Astrocyte of the cerebellum (primary cell): ENCODE measurements around the gene PLPPR5.

ENCODE experiments used
- DNase-seq: peaks from one replicate; pipeline ENCODE4 v3.0.0-alpha.2; 2011; ENCODE audit warnings: low read depth
- H3K4me3 ChIP-seq: 2 replicates; pipeline ENCODE4 v1.5.1; 2011; ENCODE audit warnings: mild to moderate bottlenecking, low read depth, low read length, moderate library complexity
- CTCF ChIP-seq: IDR thresholded peaks from 2 replicates; pipeline ENCODE4 v1.5.1; 2012; ENCODE audit warnings: low read length, low read depth, moderate library complexity, mild to moderate bottlenecking; ENCODE audit errors: missing control alignments
- in situ Hi-C: cut with HindIII; loops from 2 replicates; pipeline ENCODE4 v1.10.0; 2017; ENCODE audit warnings: low sequenced_read_pairs

Gene PLPPR5

GRCh38 chr1:98975113-98975512 is 29.5 kb downstream of the PLPPR5 start:
- in situ Hi-C loops: no loop called here
- H3K4me3 ChIP-seq: no peak overlapping the region
- no peak for TF ChIP-seq CTCF
- DNase-seq: no peak

- in situ Hi-C loops: no loop called here
- no peak for TF ChIP-seq CTCF
- DNase-seq: no peak
Observed at GRCh38 chr1:98969798-98970490, 34.7 kb downstream of the PLPPR5 start.

GRCh38 chr1:98967122-98967521 is 37.5 kb downstream of the PLPPR5 start:
- in situ Hi-C loops: no loop called here

More at GRCh38 chr1:98969798-98970490, 34.7 kb downstream of the PLPPR5 start:
- no peak overlapping the region for H3K4me3 ChIP-seq

GRCh38 chr1:98965394-98965793 is 39.3 kb downstream of the PLPPR5 start:
- H3K4me3 ChIP-seq: no peak overlapping the region
- in situ Hi-C loops: no loop called here
- no peak for DNase-seq
- no peak for TF ChIP-seq CTCF

More at GRCh38 chr1:98967122-98967521, 37.5 kb downstream of the PLPPR5 start:
- TF ChIP-seq CTCF: no peak
- no peak for DNase-seq
- H3K4me3 ChIP-seq: no peak overlapping the region

- DNase-seq: no peak
- TF ChIP-seq CTCF: no peak
- no peak overlapping the region for H3K4me3 ChIP-seq
- in situ Hi-C loops: no loop called here
Observed at GRCh38 chr1:98964198-98964597, 40.5 kb downstream of the PLPPR5 start.

- TF ChIP-seq CTCF: no peak
- no peak overlapping the region for H3K4me3 ChIP-seq
- in situ Hi-C loops: no loop called here
- no peak for DNase-seq
Observed at GRCh38 chr1:98963064-98963758, 41.5 kb downstream of the PLPPR5 start.
